HCT116 (cell line): ENCODE data around the gene ESAM. TPM values are rescaled to one million over a fixed set of nuclear protein-coding genes. Genes with fewer than 3 reads are reported as not detected.

ENCODE experiments used
- ATAC-seq: fragments of 200-7000 bp; cut with Tn5 transposase; 2 replicates; pipeline ENCODE4 v1.9.1; 2020; ENCODE audit warnings: mild to moderate bottlenecking, moderate library complexity
- BruUV-seq: library from RNA; stranded (reverse); fragments of 400-500 nt; replicated peaks from 2 replicates; lab custom pipeline; 2021; lab: Mats Ljungman, UMichigan
- CTCF ChIA-PET: fragments of 300-600 bp; sonication (Branson Sonifier 250); formaldehyde crosslinking; loops from one replicate; lab custom pipeline; 2021; ENCODE audit warnings: antibody characterized with exemption; lab: Charles Lee
- POLR2A ChIA-PET: fragments of 300-600, 350-600 bp; sonication (Branson Sonifier 250); formaldehyde crosslinking; loops from one replicate; lab custom pipeline; 2021; ENCODE audit warnings: antibody characterized with exemption; lab: Charles Lee
- RAD21 ChIA-PET, 2 experiments: fragments of 300-600 bp; sonication (Branson Sonifier 250); formaldehyde crosslinking; loops; one replicate each; lab custom pipeline; 2023; ENCODE audit warnings: low total read pairs in 2 of 2; ENCODE audit not compliant: uncharacterized antibody in 2 of 2, unreplicated experiment in 2 of 2, low non-redundant PET in 1 of 2; lab: Charles Lee
- DNase-seq: peaks from one replicate; pipeline ENCODE4 v3.0.0-alpha.2; 2010; ENCODE audit warnings: low read depth, low spot score
- H2AFZ ChIP-seq: fragments of 200-600 bp; shearing (Covaris generic), sonication (generic); 2 replicates; pipeline ENCODE4 v1.6.1; 2017; ENCODE audit warnings: low read depth, mixed run types, mixed read lengths, antibody characterized with exemption, low read length; ENCODE audit not compliant: poor library complexity, severe bottlenecking
- H3K27ac ChIP-seq: 2 replicates; pipeline ENCODE4 v1.5.1; 2012; ENCODE audit warnings: low read depth, low read length
- H3K27me3 ChIP-seq: fragments of 200-600 bp; sonication (generic); 2 replicates; pipeline ENCODE4 v1.6.1; 2016; ENCODE audit warnings: mixed run types, low read length, mixed read lengths; ENCODE audit not compliant: insufficient read depth
- H3K36me3 ChIP-seq, 2 experiments: fragments of 200-500 bp in 1 of 2; fragments of 200-600 bp in 1 of 2; sonication (Bioruptor generic) in 1 of 2; sonication (generic) in 1 of 2; 2 replicates each; pipeline versions ENCODE4 v1.5.1 to v1.6.1; 2014 to 2016; ENCODE audit warnings: low read length in 2 of 2, inconsistent platforms in 1 of 2, mixed read lengths in 1 of 2, mixed run types in 1 of 2; ENCODE audit not compliant: insufficient read depth in 2 of 2, control insufficient read depth in 1 of 2
- H3K4me1 ChIP-seq, 2 experiments: fragments of 200-600 bp in 1 of 2; sonication (generic) in 1 of 2; 2 replicates each; pipeline versions ENCODE4 v1.5.1 to v1.6.1; 2012 to 2017; ENCODE audit warnings: low read length in 2 of 2, inconsistent platforms in 1 of 2, mild to moderate bottlenecking in 1 of 2, mixed read lengths in 1 of 2, mixed run types in 1 of 2, moderate library complexity in 1 of 2; ENCODE audit not compliant: insufficient read depth in 2 of 2, control insufficient read depth in 1 of 2
- H3K4me2 ChIP-seq: fragments of 200-600 bp; sonication (generic); 2 replicates; pipeline ENCODE4 v1.6.1; 2017; ENCODE audit warnings: mixed run types, low read length, mixed read lengths
- H3K4me3 ChIP-seq, 2 experiments: fragments of 200-600 bp in 1 of 2; sonication (generic) in 1 of 2; replicated peaks in 1 of 2; 2 replicates each; pipeline ENCODE4 v1.5.1; 2011 to 2016; ENCODE audit warnings: low read length in 2 of 2, control low read depth in 1 of 2, low read depth in 1 of 2, mild to moderate bottlenecking in 1 of 2, mixed read lengths in 1 of 2, mixed run types in 1 of 2
- H3K79me2 ChIP-seq: fragments of 200-600 bp; sonication (generic); 2 replicates; pipeline ENCODE4 v1.6.1; 2017; ENCODE audit warnings: mild to moderate bottlenecking, mixed run types, low read length, moderate library complexity, mixed read lengths; ENCODE audit not compliant: insufficient read depth
- H3K9ac ChIP-seq: fragments of 200-600 bp; sonication (generic); 2 replicates; pipeline ENCODE4 v1.6.1; 2016; ENCODE audit warnings: low read length, mixed read lengths
- H3K9me2 ChIP-seq: fragments of 200-600 bp; sonication (generic), shearing (Covaris generic); 2 replicates; pipeline ENCODE4 v1.6.1; 2017; ENCODE audit warnings: mixed run types, mild to moderate bottlenecking, moderate library complexity; ENCODE audit not compliant: insufficient read depth
- H3K9me3 ChIP-seq, 2 experiments: fragments of 200-500 bp in 1 of 2; fragments of 200-600 bp in 1 of 2; sonication (Bioruptor generic) in 1 of 2; sonication (generic) in 1 of 2; 2 replicates each; pipeline ENCODE4 v1.6.1; 2014 to 2017; ENCODE audit warnings: low read length in 2 of 2, mixed read lengths in 2 of 2, inconsistent platforms in 1 of 2, low read depth in 1 of 2, mild to moderate bottlenecking in 1 of 2, mixed run types in 1 of 2, moderate library complexity in 1 of 2; ENCODE audit not compliant: control insufficient read depth in 1 of 2, insufficient read depth in 1 of 2
- H4K20me1 ChIP-seq: fragments of 200-600 bp; sonication (generic), shearing (Covaris generic); 2 replicates; pipeline ENCODE4 v1.6.1; 2017; ENCODE audit warnings: mixed run types, mild to moderate bottlenecking, moderate library complexity; ENCODE audit not compliant: insufficient read depth
- CBX3 ChIP-seq: IDR thresholded peaks from 2 replicates; pipeline ENCODE4 v1.6.1; 2012; ENCODE audit warnings: low read depth
- CEBPB ChIP-seq: IDR thresholded peaks from 2 replicates; pipeline ENCODE4 v1.6.1; 2012; ENCODE audit warnings: low read depth
- EGR1 ChIP-seq: IDR thresholded peaks from 2 replicates; pipeline ENCODE4 v1.6.1; 2012; ENCODE audit warnings: low read depth
- ELF1 ChIP-seq: IDR thresholded peaks from 2 replicates; pipeline ENCODE4 v1.6.1; 2012; ENCODE audit warnings: low read depth, borderline replicate concordance
- EZH2 ChIP-seq: fragments of 200-600 bp; sonication (generic); IDR thresholded peaks from 2 replicates; pipeline ENCODE4 v1.6.1; 2017; ENCODE audit warnings: antibody characterized with exemption, mixed run types
- EZH2phosphoT487 ChIP-seq: fragments of 200-600 bp; IDR thresholded peaks from 2 replicates; pipeline ENCODE4 v1.6.1; 2018; ENCODE audit warnings: antibody characterized with exemption, borderline replicate concordance
- FOSL1 ChIP-seq: IDR thresholded peaks from 2 replicates; pipeline ENCODE4 v1.6.1; 2012; ENCODE audit warnings: low read depth
- JUND ChIP-seq: IDR thresholded peaks from 2 replicates; pipeline ENCODE4 v1.6.1; 2012
- POLR2A ChIP-seq: IDR thresholded peaks from 2 replicates; pipeline ENCODE4 v1.7.0; 2011; ENCODE audit warnings: borderline replicate concordance; ENCODE audit not compliant: insufficient read depth, insufficient read length; ENCODE audit errors: extremely low read depth
- POLR2AphosphoS5 ChIP-seq: IDR thresholded peaks from 2 replicates; pipeline ENCODE4 v1.6.1; 2011; ENCODE audit warnings: mild to moderate bottlenecking, low read depth, low read length, moderate library complexity
- RAD21 ChIP-seq: IDR thresholded peaks from 2 replicates; pipeline ENCODE4 v1.6.1; 2012; ENCODE audit warnings: low read depth, mild to moderate bottlenecking
- REST ChIP-seq: IDR thresholded peaks from 2 replicates; pipeline ENCODE4 v1.6.1; 2012; ENCODE audit warnings: low read depth
- SP1 ChIP-seq: IDR thresholded peaks from 2 replicates; pipeline ENCODE4 v1.6.1; 2012; ENCODE audit warnings: low read depth
- SRF ChIP-seq: IDR thresholded peaks from 2 replicates; pipeline ENCODE4 v1.6.1; 2012; ENCODE audit warnings: low read depth
- TCF7L2 ChIP-seq: IDR thresholded peaks from 2 replicates; pipeline ENCODE4 v1.7.0; 2011; ENCODE audit warnings: borderline replicate concordance, inconsistent platforms; ENCODE audit not compliant: insufficient read depth, insufficient read length; ENCODE audit errors: extremely low read depth
- YY1 ChIP-seq: IDR thresholded peaks from 2 replicates; pipeline ENCODE4 v1.6.1; 2011; ENCODE audit warnings: low read length, low read depth, moderate library complexity, mild to moderate bottlenecking; ENCODE audit not compliant: insufficient replicate concordance; ENCODE audit errors: extremely low read depth
- ZBTB33 ChIP-seq: IDR thresholded peaks from 2 replicates; pipeline ENCODE4 v1.6.1; 2011; ENCODE audit warnings: mild to moderate bottlenecking, low read length, moderate library complexity; ENCODE audit not compliant: insufficient replicate concordance; ENCODE audit errors: extremely low read depth
- ZFX ChIP-seq: fragments of 450-650 bp; IDR thresholded peaks from 2 replicates; pipeline ENCODE4 v1.6.1; 2017
- ZNF274 ChIP-seq: fragments of 200-500 bp; sonication (Bioruptor generic); IDR thresholded peaks from 2 replicates; pipeline ENCODE4 v1.6.1; 2014; ENCODE audit warnings: mild to moderate bottlenecking, low read depth, low read length, inconsistent platforms
- intact Hi-C: fragments of 100-400 bp; cut with micrococcal nuclease; formaldehyde crosslinking; loops from 2 replicates; pipeline ENCODE4 v1.10.0; 2022
- total RNA-seq: library from RNA; stranded (reverse); gene quantifications from one replicate; pipeline ENCODE4 v1.2.1, GENCODE V29; 2021; ENCODE audit not compliant: unreplicated experiment
- TF ChIP-seq, protein P1 (sequence below), 3 experiments: fragments of 200-600 bp in 1 of 3; sonication (generic) in 1 of 3; IDR thresholded peaks in 2 of 3; conservative IDR thresholded peaks in 1 of 3; 2 replicates each; pipeline ENCODE4 v1.5.1; 2012 to 2017; ENCODE audit warnings: low read depth in 2 of 3, low read length in 2 of 3, antibody characterized with exemption in 1 of 3, borderline replicate concordance in 1 of 3, control low read depth in 1 of 3, mild to moderate bottlenecking in 1 of 3, mixed read lengths in 1 of 3, mixed run types in 1 of 3, moderate library complexity in 1 of 3; ENCODE audit not compliant: insufficient read depth in 1 of 3

Gene ESAM
- total RNA-seq, 1 experiment from 2014 or later, result 6.1 TPM

- Histone ChIP-seq H3K4me3 (no peak overlapping the region), H3K9me2 (no peaks in the 10 kb centered on the region), H3K27me3 (peaks cover 7% of the 10 kb centered on the region; the same call in 1 of the 2 replicates), H4K20me1 (no peaks in the 10 kb centered on the region), H3K9ac (no peak overlapping the region), H2AFZ (no peak overlapping the region), H3K79me2 (no peaks in the 10 kb centered on the region), H3K27ac (no peak overlapping the region), H3K4me1 (no peaks in the 10 kb centered on the region), H3K4me2 (no peak overlapping the region), H3K9me3 (no peaks in the 10 kb centered on the region), H3K36me3 (no peaks in the 10 kb centered on the region)
- POLR2A ChIA-PET, result no interaction called here
- ATAC-seq (no peak), DNase-seq (no peak)
- intact Hi-C loops, result no loop called here
- CTCF ChIA-PET, result no interaction called here
- no TSS peak for BruUV-seq
- RAD21 ChIA-PET, result no interaction called here
- no peak for TF ChIP-seq RAD21
- no peak for TF ChIP-seq JUND
- no peak for TF ChIP-seq YY1
- TF ChIP-seq ZBTB33, result no peak
- no peak for TF ChIP-seq SP1
- no peak for TF ChIP-seq FOSL1
- TF ChIP-seq POLR2AphosphoS5, result no peak
- TF ChIP-seq, protein P1, sequence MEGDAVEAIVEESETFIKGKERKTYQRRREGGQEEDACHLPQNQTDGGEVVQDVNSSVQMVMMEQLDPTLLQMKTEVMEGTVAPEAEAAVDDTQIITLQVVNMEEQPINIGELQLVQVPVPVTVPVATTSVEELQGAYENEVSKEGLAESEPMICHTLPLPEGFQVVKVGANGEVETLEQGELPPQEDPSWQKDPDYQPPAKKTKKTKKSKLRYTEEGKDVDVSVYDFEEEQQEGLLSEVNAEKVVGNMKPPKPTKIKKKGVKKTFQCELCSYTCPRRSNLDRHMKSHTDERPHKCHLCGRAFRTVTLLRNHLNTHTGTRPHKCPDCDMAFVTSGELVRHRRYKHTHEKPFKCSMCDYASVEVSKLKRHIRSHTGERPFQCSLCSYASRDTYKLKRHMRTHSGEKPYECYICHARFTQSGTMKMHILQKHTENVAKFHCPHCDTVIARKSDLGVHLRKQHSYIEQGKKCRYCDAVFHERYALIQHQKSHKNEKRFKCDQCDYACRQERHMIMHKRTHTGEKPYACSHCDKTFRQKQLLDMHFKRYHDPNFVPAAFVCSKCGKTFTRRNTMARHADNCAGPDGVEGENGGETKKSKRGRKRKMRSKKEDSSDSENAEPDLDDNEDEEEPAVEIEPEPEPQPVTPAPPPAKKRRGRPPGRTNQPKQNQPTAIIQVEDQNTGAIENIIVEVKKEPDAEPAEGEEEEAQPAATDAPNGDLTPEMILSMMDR (IDR thresholded peaks at IDR 0.05 in 2 of 3, conservative IDR thresholded peaks at IDR 0.05 in 1 of 3; ENCODE audit: borderline replicate concordance in 1 of 3, insufficient read depth in 1 of 3, low read depth in 2 of 3, low read length in 2 of 3), result no peak
- TF ChIP-seq REST, result no peak
- TF ChIP-seq EZH2phosphoT487, result no peak
- no peak for TF ChIP-seq TCF7L2
- TF ChIP-seq CBX3, result no peak
- no peak for TF ChIP-seq ZFX
- no peak for TF ChIP-seq SRF
- TF ChIP-seq ELF1, result no peak
- no peak for TF ChIP-seq EZH2
- TF ChIP-seq POLR2A, result no peak
- TF ChIP-seq ZNF274, result no peak
- no peak for TF ChIP-seq EGR1
- no peak for TF ChIP-seq CEBPB
Measured at GRCh38 chr11:124732230-124732629, 29.9 kb downstream of the ESAM start.
